MM.1S (cell line): Measurements from ENCODE around the gene SYNE1.

Experiments used
- DNase-seq: peaks from one replicate; pipeline ENCODE4 v3.0.0-alpha.2; 2015
- H2AFZ ChIP-seq: fragments of 300-600 bp; sonication (generic); 2 replicates; pipeline ENCODE4 v1.6.0; 2016; ENCODE audit warnings: antibody characterized with exemption, low read length
- H3F3A ChIP-seq: fragments of 300-600 bp; sonication (generic); 2 replicates; pipeline ENCODE4 v1.6.1; 2016; ENCODE audit warnings: mild to moderate bottlenecking, antibody characterized with exemption, low read length, moderate library complexity, mixed read lengths; ENCODE audit not compliant: insufficient read depth
- H3K27ac ChIP-seq: fragments of 300-600 bp; sonication (generic); 2 replicates; pipeline ENCODE4 v1.5.1; 2016; ENCODE audit warnings: mild to moderate bottlenecking, low read length
- H3K27me3 ChIP-seq: fragments of 300-600 bp; sonication (generic); replicated peaks from 2 replicates; pipeline ENCODE4 v1.6.0; 2016; ENCODE audit warnings: low read length; ENCODE audit not compliant: insufficient read depth
- H3K36me3 ChIP-seq: fragments of 300-600 bp; sonication (generic); replicated peaks from 2 replicates; pipeline ENCODE4 v1.6.1; 2016; ENCODE audit warnings: mild to moderate bottlenecking, low read length, mixed read lengths; ENCODE audit not compliant: insufficient read depth
- H3K4me1 ChIP-seq: fragments of 300-600 bp; sonication (generic); 2 replicates; pipeline ENCODE4 v1.6.1; 2016; ENCODE audit warnings: low read length, mixed read lengths
- H3K4me2 ChIP-seq: fragments of 300-600 bp; sonication (generic); 2 replicates; pipeline ENCODE4 v1.6.0; 2016; ENCODE audit warnings: low read depth, low read length
- H3K4me3 ChIP-seq: fragments of 300-600 bp; sonication (generic); 2 replicates; pipeline ENCODE4 v1.5.1; 2016; ENCODE audit warnings: low read length, mixed read lengths
- H3K79me2 ChIP-seq: fragments of 300-600 bp; sonication (generic); 2 replicates; pipeline ENCODE4 v1.6.1; 2016; ENCODE audit warnings: mixed run types, low read length, mixed read lengths
- H3K9ac ChIP-seq: fragments of 300-600 bp; sonication (generic); 2 replicates; pipeline ENCODE4 v1.6.1; 2016; ENCODE audit warnings: low read length, mixed read lengths
- H3K9me2 ChIP-seq: fragments of 300-600 bp; sonication (generic); replicated peaks from 2 replicates; pipeline ENCODE4 v1.6.1; 2016; ENCODE audit warnings: mild to moderate bottlenecking, low read length, mixed read lengths; ENCODE audit not compliant: insufficient read depth
- H3K9me3 ChIP-seq: fragments of 300-600 bp; sonication (generic); replicated peaks from 2 replicates; pipeline ENCODE4 v1.6.1; 2016; ENCODE audit warnings: mild to moderate bottlenecking, low read length, mixed read lengths; ENCODE audit not compliant: insufficient read depth
- H4K20me1 ChIP-seq: fragments of 300-600 bp; sonication (generic); 2 replicates; pipeline ENCODE4 v1.6.1; 2016; ENCODE audit warnings: mild to moderate bottlenecking, low read length, moderate library complexity, mixed read lengths; ENCODE audit not compliant: insufficient read depth
- CTCF ChIP-seq: fragments of 300-600 bp; sonication (generic); IDR thresholded peaks from 2 replicates; pipeline ENCODE4 v1.5.1; 2016; ENCODE audit warnings: antibody characterized with exemption, low read length, mixed read lengths
- EZH2 ChIP-seq: fragments of 300-600 bp; sonication (generic); optimal IDR thresholded peaks from 2 replicates; pipeline ENCODE3; 2017; ENCODE audit warnings: low read depth, mild to moderate bottlenecking, antibody characterized with exemption, low read length, mixed read lengths
- EZH2phosphoT487 ChIP-seq: fragments of 300-600 bp; sonication (generic); IDR thresholded peaks from 2 replicates; pipeline ENCODE4 v1.6.1; 2018; ENCODE audit warnings: antibody characterized with exemption, low read length

The SYNE1 gene

GRCh38 chr6:152484806-152485205 lies 152.4 kb downstream of the SYNE1 start:
- no peak overlapping the region for H3K27ac ChIP-seq
- H3K36me3 ChIP-seq = no peaks in the 10 kb centered on the region
- no peaks in the 10 kb centered on the region for H4K20me1 ChIP-seq
- H3K4me2 ChIP-seq = no peak overlapping the region
- H2AFZ ChIP-seq = no peak overlapping the region
- no peak for TF ChIP-seq EZH2phosphoT487
- no peak for TF ChIP-seq EZH2
- TF ChIP-seq CTCF = no peak
- H3K79me2 ChIP-seq = no peaks in the 10 kb centered on the region
- H3K9ac ChIP-seq = no peak overlapping the region
- H3K9me2 ChIP-seq = no peaks in the 10 kb centered on the region
- H3K4me3 ChIP-seq = no peak overlapping the region
- H3F3A ChIP-seq = no peaks in the 10 kb centered on the region
- no peaks in the 10 kb centered on the region for H3K9me3 ChIP-seq
- H3K27me3 ChIP-seq = no peaks in the 10 kb centered on the region
- no peaks in the 10 kb centered on the region for H3K4me1 ChIP-seq
- DNase-seq = no peak

- Histone ChIP-seq H3F3A (no peaks in the 10 kb centered on the region), H3K36me3 (no peaks in the 10 kb centered on the region), H2AFZ (no peak overlapping the region), H3K9me3 (no peaks in the 10 kb centered on the region), H3K9ac (no peak overlapping the region), H3K4me3 (no peak overlapping the region), H3K27ac (no peak overlapping the region), H4K20me1 (no peaks in the 10 kb centered on the region), H3K4me2 (no peak overlapping the region), H3K4me1 (no peaks in the 10 kb centered on the region), H3K79me2 (no peaks in the 10 kb centered on the region), H3K27me3 (no peaks in the 10 kb centered on the region), H3K9me2 (no peaks in the 10 kb centered on the region)
- DNase-seq = no peak
- TF ChIP-seq EZH2 (no peak), CTCF (no peak), EZH2phosphoT487 (no peak)
These were observed 154.9 kb downstream of the SYNE1 start for GRCh38 chr6:152482289-152482688.

- TF ChIP-seq EZH2 (no peak), CTCF (no peak), EZH2phosphoT487 (no peak)
- Histone ChIP-seq H3K4me2 (no peak overlapping the region), H4K20me1 (no peaks in the 10 kb centered on the region), H3F3A (no peaks in the 10 kb centered on the region), H3K79me2 (no peaks in the 10 kb centered on the region), H3K27me3 (no peaks in the 10 kb centered on the region), H3K27ac (no peak overlapping the region), H3K4me3 (no peak overlapping the region), H3K9me2 (no peaks in the 10 kb centered on the region), H3K9ac (no peak overlapping the region), H3K4me1 (no peaks in the 10 kb centered on the region), H3K9me3 (no peaks in the 10 kb centered on the region), H2AFZ (no peak overlapping the region), H3K36me3 (no peaks in the 10 kb centered on the region)
- DNase-seq = no peak
These were observed 158.7 kb downstream of the SYNE1 start for GRCh38 chr6:152478377-152479010.
